Measurements from ENCODE around the gene RARA.

The RARA gene

GRCh38 chr17:40317345-40317873 lies 8.4 kb downstream of the RARA start:
- peak; percentile 59 for DNase-seq

- peak; percentile 87 for DNase-seq
Measured at GRCh38 chr17:40317880-40318829, 9.2 kb downstream of the RARA start.

- DNase-seq = no peak
Measured at GRCh38 chr17:40318830-40319391, 9.9 kb downstream of the RARA start.

- DNase-seq = no peak
Measured at GRCh38 chr17:40319651-40320540, 10.9 kb downstream of the RARA start.

- no peak for DNase-seq
Measured at GRCh38 chr17:40320756-40321523, 12.0 kb downstream of the RARA start.

GRCh38 chr17:40321524-40321929 lies 12.5 kb downstream of the RARA start:
- no peak for DNase-seq

GRCh38 chr17:40321961-40322357 lies 13.0 kb downstream of the RARA start:
- no peak for DNase-seq

- peak; percentile 29 for DNase-seq
Measured at GRCh38 chr17:40322358-40323315, 13.7 kb downstream of the RARA start.

- no peak for DNase-seq
Measured at GRCh38 chr17:40323391-40324381, 14.7 kb downstream of the RARA start.

GRCh38 chr17:40325156-40326013 lies 16.4 kb downstream of the RARA start:
- DNase-seq = no peak

- DNase-seq = no peak
Measured at GRCh38 chr17:40326014-40326831, 17.2 kb downstream of the RARA start.

GRCh38 chr17:40326832-40327199 lies 17.8 kb downstream of the RARA start:
- DNase-seq = no peak

GRCh38 chr17:40327244-40327729 lies 18.3 kb downstream of the RARA start:
- DNase-seq = no peak

- DNase-seq = no peak
Measured at GRCh38 chr17:40327735-40328385, 18.9 kb downstream of the RARA start.

- no peak for DNase-seq
Measured at GRCh38 chr17:40328386-40328766, 19.4 kb downstream of the RARA start.

- DNase-seq = peak; percentile 56
Measured at GRCh38 chr17:40329839-40330794, 21.1 kb downstream of the RARA start.

Data from NCI-H510A treated with DMSO at 0.1 percent for 48 hours (cell line).